Tibial nerve (tissue), 4 donors: ENCODE data around the gene LCLAT1. TPM values are rescaled to one million over a fixed set of nuclear protein-coding genes. Genes with fewer than 3 reads are reported as not detected.

ENCODE experiments used
- DNase-seq, 2 donors: peaks; one replicate each; pipeline ENCODE4 v3.0.0-alpha.2; 2019; ENCODE audit warnings: low spot score in 2 of 2
- H3K27ac ChIP-seq, 4 donors: fragments of 200-600 bp; sonication (generic) in 3 of 4; one replicate each; pipeline ENCODE4 v1.5.1; 2017 to 2019; ENCODE audit warnings: mild to moderate bottlenecking in 1 of 4
- H3K27me3 ChIP-seq, 2 donors: fragments of 200-600 bp; sonication (generic) in 1 of 2; one replicate each; pipeline versions ENCODE4 v1.5.1 to v1.6.0; 2017 to 2019
- H3K36me3 ChIP-seq, 3 donors: fragments of 200-600 bp; sonication (generic); one replicate each; pipeline ENCODE4 v1.5.1; 2018 to 2019
- H3K4me1 ChIP-seq, 4 donors: fragments of 200-600 bp; sonication (generic) in 3 of 4; one replicate each; pipeline ENCODE4 v1.5.1; 2017 to 2019
- H3K4me3 ChIP-seq, 4 donors: fragments of 200-600 bp; sonication (generic) in 3 of 4; one replicate each; pipeline ENCODE4 v1.5.1; 2017 to 2019; ENCODE audit warnings: mild to moderate bottlenecking in 1 of 4, moderate library complexity in 1 of 4
- H3K9me3 ChIP-seq, 4 donors: fragments of 200-600 bp; sonication (generic) in 3 of 4; one replicate each; pipeline ENCODE4 v1.5.1; 2017 to 2019
- EP300 ChIP-seq, 2 donors: sonication (generic); formaldehyde crosslinking; IDR thresholded peaks; one replicate each; pipeline ENCODE4 v1.6.1; 2017; ENCODE audit warnings: antibody characterized with exemption in 2 of 2, mild to moderate bottlenecking in 1 of 2
- POLR2A ChIP-seq, 2 donors: fragments of 450-650 bp; IDR thresholded peaks; one replicate each; pipeline ENCODE4 v1.6.1; 2017; ENCODE audit warnings: antibody characterized with exemption in 2 of 2, mild to moderate bottlenecking in 2 of 2, moderate library complexity in 2 of 2
- WGBS, 2 donors: methylation state at CpG; one replicate each; pipeline ENCODE4 v1.1.5; 2018; 5-methylcytosine and 5-hydroxymethylcytosine counted together
- total RNA-seq, 4 donors: library from RNA; depleted of rRNA; stranded (reverse); fragments of >200 nt; gene quantifications; one replicate each; pipeline ENCODE4 v1.1.0, GENCODE V29; 2016
- TF ChIP-seq, protein P1 (sequence below), 5 experiments: fragments of 200-600 bp in 3 of 5; fragments of 450-650 bp in 2 of 5; sonication (generic) in 3 of 5; IDR thresholded peaks; one replicate each; pipeline ENCODE4 v1.5.1; 2016 to 2019; ENCODE audit warnings: antibody characterized with exemption in 5 of 5, mild to moderate bottlenecking in 3 of 5, moderate library complexity in 2 of 5

Gene LCLAT1
- total RNA-seq, 4 donors from 2014 or later = 8.4 to 15.9 (median 11.8) TPM

DNA sequence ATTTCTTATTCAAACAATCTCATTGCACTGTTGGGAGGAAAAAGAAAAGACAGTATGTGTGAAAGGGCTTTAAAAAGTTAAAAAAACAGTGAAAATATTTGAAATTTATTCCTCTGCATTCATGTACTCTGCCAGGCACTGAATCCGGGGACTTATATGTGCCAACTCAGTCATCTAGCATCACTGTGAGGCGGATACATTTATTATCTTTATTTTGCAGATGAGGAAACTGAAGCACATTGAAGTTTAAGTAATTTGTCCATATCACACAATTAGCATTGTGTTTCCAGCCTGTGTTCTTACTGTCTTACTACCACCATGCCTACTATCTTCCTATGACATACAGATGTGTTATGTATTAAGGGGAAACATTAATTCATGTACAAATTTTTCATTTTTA lies 1.8 kb downstream of the LCLAT1 start:
- H3K4me1 ChIP-seq = peaks cover 0 to 17% (median 0%) of the 10 kb centered on the region in 4 donors
- no peaks in the 10 kb centered on the region for H3K36me3 ChIP-seq
- no peaks in the 10 kb centered on the region for H3K27me3 ChIP-seq
- WGBS, 2 donors = 80 to 86% methylated on average over 2 of the region's 2 CpGs
- no peak for TF ChIP-seq EP300 (IDR thresholded peaks at IDR 0.05)
- TF ChIP-seq POLR2A (IDR thresholded peaks at IDR 0.05) = no peak
- TF ChIP-seq, protein P1, sequence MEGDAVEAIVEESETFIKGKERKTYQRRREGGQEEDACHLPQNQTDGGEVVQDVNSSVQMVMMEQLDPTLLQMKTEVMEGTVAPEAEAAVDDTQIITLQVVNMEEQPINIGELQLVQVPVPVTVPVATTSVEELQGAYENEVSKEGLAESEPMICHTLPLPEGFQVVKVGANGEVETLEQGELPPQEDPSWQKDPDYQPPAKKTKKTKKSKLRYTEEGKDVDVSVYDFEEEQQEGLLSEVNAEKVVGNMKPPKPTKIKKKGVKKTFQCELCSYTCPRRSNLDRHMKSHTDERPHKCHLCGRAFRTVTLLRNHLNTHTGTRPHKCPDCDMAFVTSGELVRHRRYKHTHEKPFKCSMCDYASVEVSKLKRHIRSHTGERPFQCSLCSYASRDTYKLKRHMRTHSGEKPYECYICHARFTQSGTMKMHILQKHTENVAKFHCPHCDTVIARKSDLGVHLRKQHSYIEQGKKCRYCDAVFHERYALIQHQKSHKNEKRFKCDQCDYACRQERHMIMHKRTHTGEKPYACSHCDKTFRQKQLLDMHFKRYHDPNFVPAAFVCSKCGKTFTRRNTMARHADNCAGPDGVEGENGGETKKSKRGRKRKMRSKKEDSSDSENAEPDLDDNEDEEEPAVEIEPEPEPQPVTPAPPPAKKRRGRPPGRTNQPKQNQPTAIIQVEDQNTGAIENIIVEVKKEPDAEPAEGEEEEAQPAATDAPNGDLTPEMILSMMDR (IDR thresholded peaks at IDR 0.05) = no peak
- no peaks in the 10 kb centered on the region for H3K9me3 ChIP-seq
- H3K4me3 ChIP-seq = no peak overlapping the region
- no peak for DNase-seq
- H3K27ac ChIP-seq = no peak overlapping the region

DNA sequence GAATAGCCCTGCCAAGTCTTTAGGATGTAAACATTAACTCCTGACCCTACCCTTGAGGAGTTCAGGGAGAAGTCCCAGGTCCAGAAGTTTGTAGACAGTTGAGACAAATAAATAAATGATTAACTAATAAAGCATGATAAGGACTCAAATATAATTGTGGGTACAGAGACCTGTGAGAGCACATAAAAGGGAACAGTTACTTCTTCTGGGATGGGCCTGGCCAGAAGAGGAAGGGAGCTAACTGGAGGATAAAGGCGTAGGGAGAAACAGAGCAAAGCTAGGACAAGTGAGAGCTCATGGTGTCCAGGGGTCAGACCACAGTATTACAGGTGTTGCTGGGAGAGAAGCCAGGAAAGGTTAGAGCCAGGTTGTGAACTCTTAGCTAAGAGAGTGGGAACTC lies 3.0 kb downstream of the LCLAT1 start:
- TF ChIP-seq EP300 (IDR thresholded peaks at IDR 0.05) = no peak
- TF ChIP-seq, protein P1 (IDR thresholded peaks at IDR 0.05) = no peak
- no peak for TF ChIP-seq POLR2A (IDR thresholded peaks at IDR 0.05)
- no peak overlapping the region for H3K4me3 ChIP-seq
- no peaks in the 10 kb centered on the region for H3K9me3 ChIP-seq
- peaks cover 0 to 17% (median 0%) of the 10 kb centered on the region in 4 donors for H3K4me1 ChIP-seq
- H3K36me3 ChIP-seq = no peaks in the 10 kb centered on the region
- H3K27ac ChIP-seq = no peak overlapping the region
- no peaks in the 10 kb centered on the region for H3K27me3 ChIP-seq
- 95 to 98% methylated on average over 1 of the region's 1 CpG for whole genome bisulfite sequencing, 2 donors
- no peak for DNase-seq

DNA sequence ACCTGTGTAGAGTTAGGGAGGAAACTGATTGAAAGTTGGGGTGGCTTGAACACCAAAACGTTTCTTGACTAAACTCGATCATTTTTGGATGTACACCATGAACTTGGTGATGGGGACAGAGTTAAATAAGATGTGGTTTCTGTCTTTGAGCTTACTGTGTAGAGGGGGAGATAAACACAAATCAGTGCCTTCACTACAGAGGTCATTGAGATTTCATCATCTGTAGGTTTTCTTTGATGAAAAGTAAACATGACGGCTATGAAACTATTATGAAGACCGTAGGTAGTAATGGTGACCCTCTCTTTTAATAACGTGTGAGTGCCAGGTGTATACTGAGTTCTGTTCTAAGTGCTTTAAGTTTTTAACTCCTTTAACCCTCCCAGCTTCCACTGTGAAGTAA lies 6.5 kb downstream of the LCLAT1 start:
- TF ChIP-seq, protein P1 (IDR thresholded peaks at IDR 0.05) = no peak
- TF ChIP-seq POLR2A (IDR thresholded peaks at IDR 0.05) (no peak), EP300 (IDR thresholded peaks at IDR 0.05) (no peak)
- 85% methylated on average over 5 of the region's 5 CpGs for WGBS, 2 donors

DNA sequence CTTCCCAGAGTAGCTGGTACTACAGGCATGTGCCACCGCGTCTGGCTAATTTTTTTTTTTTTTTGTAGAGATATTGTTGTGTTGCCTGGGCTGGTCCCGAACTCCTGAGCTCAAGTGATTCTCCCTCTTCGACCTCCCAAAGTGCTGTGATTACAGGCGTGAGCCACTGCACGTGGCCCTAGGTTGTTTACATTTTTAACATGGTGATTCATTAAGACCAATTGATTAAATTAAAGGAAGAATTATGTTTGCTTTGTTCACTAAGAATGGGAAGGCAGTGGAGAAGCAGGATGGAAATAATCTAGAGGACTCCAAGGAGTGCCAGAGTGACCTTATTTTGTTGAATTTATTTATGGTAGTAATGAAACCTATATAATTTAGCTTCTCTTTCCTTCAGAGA lies 7.5 kb downstream of the LCLAT1 start:
- WGBS, 2 donors = 87 to 89% methylated on average over 6 of the region's 6 CpGs
- Histone ChIP-seq H3K27ac (no peak overlapping the region), H3K9me3 (no peaks in the 10 kb centered on the region), H3K4me1 (no peaks in the 10 kb centered on the region), H3K27me3 (no peaks in the 10 kb centered on the region), H3K4me3 (no peak overlapping the region), H3K36me3 (no peaks in the 10 kb centered on the region)
- DNase-seq = no peak
- no peak for TF ChIP-seq EP300 (IDR thresholded peaks at IDR 0.05)
- no peak for TF ChIP-seq POLR2A (IDR thresholded peaks at IDR 0.05)
- TF ChIP-seq, protein P1 (IDR thresholded peaks at IDR 0.05) = no peak

More for the DNA sequence above, 6.5 kb downstream of the LCLAT1 start:
- H3K4me3 ChIP-seq = no peak overlapping the region
- H3K4me1 ChIP-seq = peaks cover 0 to 1% (median 0%) of the 10 kb centered on the region in 4 donors
- no peaks in the 10 kb centered on the region for H3K36me3 ChIP-seq
- no peaks in the 10 kb centered on the region for H3K27me3 ChIP-seq
- H3K9me3 ChIP-seq = no peaks in the 10 kb centered on the region
- H3K27ac ChIP-seq = no peak overlapping the region
- no peak for DNase-seq

DNA sequence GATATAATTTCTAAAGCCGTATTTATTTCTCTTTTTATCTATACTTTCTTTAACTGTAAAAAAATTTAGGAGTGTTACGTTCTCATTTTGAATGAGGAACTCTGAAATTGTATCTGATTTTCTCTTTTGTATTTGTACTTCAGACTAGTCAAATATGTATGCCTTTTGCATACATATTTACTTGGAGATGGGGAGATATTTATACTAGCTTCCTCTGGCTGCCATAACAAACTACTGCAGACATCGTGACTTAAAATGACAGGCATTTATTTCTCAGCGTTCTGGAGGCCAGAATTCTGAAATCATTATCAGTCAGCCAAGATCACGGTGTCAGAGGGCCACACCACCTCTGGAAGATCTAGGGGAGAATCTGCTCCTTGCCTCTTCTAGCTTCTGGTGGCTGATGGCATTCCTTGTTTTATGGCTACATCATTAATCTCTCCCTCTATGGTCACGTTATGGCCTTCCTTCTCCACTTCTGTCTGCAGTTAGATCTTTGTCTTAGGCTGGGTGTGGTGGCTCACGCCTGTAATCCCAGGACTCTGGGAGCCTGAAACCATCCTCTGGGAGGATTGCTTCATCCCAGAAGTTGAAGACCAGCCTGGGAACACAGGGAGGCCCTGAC lies 8.2 kb downstream of the LCLAT1 start:
- Histone ChIP-seq H3K27me3 (no peaks in the 10 kb centered on the region), H3K27ac (no peak overlapping the region), H3K9me3 (no peaks in the 10 kb centered on the region), H3K4me3 (no peak overlapping the region), H3K4me1 (no peaks in the 10 kb centered on the region), H3K36me3 (no peaks in the 10 kb centered on the region)
- no peak for DNase-seq
- 68 to 69% methylated on average over 7 of the region's 7 CpGs for WGBS, 2 donors
- TF ChIP-seq EP300 (IDR thresholded peaks at IDR 0.05) (no peak), POLR2A (IDR thresholded peaks at IDR 0.05) (no peak)
- TF ChIP-seq, protein P1 (IDR thresholded peaks at IDR 0.05) = no peak
